GM12875 (cell line): ENCODE results near the gene MEGF6.

ENCODE experiments used
- H3K4me3 ChIP-seq: one replicate; pipeline ENCODE4 v1.5.1; 2011; ENCODE audit warnings: low read depth, low read length, control low read depth
- CTCF ChIP-seq: IDR thresholded peaks from 2 replicates; pipeline ENCODE4 v1.5.1; 2011; ENCODE audit warnings: low read depth, mild to moderate bottlenecking, control low read depth, inconsistent platforms, low read length, moderate library complexity, borderline replicate concordance; ENCODE audit not compliant: insufficient read depth

Gene MEGF6

DNA sequence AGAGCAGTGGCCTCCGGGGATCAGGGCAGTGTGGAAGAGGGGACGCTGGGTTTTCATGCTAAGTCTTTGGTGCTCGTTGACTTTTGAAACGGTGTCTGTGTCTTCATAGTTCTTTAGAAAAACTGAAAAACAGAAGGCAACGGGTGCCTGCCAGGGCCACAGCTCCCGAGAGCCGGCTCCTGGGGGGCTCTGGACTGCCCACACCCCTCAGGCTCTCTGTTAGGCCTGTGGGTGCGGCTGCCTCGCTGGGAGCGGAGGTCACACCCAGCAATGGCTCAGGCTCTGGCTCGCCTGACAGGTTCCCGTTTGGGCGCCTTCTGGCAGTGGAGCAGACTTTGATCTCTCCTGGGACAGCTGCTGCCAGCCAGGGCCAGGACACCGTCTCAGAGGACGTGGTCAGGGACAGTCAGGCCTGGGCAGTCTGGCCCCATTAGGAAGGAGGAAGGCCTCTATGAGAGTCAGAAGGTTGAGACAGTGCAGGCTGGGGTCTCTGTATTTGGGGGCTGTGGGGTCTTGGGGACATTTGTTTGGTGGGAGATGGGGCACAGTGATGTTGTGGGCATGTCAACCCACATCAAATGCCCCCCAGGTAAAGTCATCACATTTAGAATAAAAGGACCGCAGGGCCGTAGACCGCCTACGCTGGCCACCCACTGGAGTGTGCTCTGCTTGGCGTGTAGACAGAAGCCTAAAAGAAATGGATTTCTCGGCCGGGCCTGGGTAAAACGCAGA lies 151.2 kb downstream of the MEGF6 start:
- no peak for TF ChIP-seq CTCF
- no peak overlapping the region for H3K4me3 ChIP-seq

DNA sequence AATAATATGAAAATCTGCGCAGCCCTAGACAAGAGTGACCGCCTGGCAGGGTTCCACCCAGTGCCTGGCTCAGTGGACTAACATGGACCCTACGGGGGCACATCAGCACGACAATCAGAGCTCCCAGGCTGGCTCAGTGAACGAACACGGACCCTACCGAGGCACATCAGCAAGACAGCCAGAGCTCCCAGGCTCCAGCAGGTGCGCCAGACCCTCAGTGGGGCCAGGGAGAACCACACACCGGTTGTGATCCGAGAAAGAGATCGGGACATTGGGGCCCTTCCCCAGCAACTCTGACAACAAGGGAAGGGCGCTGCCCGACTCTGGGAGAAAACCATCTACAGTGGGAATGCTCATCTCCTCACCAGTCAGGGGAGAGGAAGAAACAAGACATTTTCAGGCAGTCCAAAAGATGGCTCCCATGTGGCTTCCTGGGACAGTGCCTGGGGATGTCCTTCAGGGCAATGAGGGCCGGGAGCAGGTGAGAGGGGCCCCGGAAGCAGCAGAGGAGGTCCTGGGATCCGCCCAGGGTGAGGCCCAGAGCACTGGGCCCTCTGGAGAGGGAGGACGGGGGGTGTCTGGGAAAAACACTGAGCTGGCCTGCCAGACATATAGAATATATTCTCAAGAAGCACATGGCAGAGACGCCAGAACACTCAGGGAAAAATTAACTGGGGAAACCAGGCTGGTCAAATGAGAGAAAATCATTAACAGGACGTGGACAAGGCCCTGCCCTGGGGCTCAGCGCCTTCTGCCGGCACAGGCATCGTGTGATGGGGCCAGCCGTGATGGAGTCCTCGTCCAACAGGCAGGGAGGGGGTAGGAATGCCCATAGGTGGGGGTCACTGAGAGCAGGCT lies 152.0 kb downstream of the MEGF6 start:
- H3K4me3 ChIP-seq: no peak overlapping the region
- no peak for TF ChIP-seq CTCF

- H3K4me3 ChIP-seq: no peak overlapping the region
- no peak for TF ChIP-seq CTCF
Measured at GRCh38 chr1:3457910-3458883, 153.1 kb downstream of the MEGF6 start.

GRCh38 chr1:3456964-3457909 lies 154.1 kb downstream of the MEGF6 start:
- no peak for TF ChIP-seq CTCF
- no peak overlapping the region for H3K4me3 ChIP-seq

- TF ChIP-seq CTCF: no peak
- no peak overlapping the region for H3K4me3 ChIP-seq
Measured at GRCh38 chr1:3456449-3456963, 154.8 kb downstream of the MEGF6 start.
